ENCODE data around the gene OSBPL6. TPM values are rescaled to one million over a fixed set of nuclear protein-coding genes. Genes with fewer than 3 reads are reported as not detected.

The OSBPL6 gene
- total RNA-seq, 1 experiment from 2014 or later = 2.1 TPM

DNA sequence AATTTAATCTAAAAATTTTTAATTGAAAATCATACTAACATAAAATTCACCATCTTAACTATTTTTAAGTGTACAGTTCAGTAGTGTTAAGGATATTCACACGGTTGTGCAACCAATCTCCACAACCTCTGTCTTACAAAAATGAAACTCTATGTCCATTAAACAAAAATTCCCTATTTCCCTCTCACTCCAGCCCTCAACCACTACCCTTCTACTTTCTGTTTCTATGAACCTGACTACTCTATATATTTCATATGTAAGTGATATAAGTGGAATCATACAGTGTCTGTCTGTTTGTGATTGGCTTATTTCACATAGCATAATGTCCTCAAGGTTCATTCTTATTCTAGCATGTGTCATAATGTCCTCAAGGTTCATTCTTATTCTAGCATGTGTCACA, 34.3 kb upstream of the OSBPL6 start:
- in situ Hi-C loops (cut with HindIII; ENCODE audit: low pct_unique_long_range_greater_than_20kb, low sequenced_read_pairs) = no loop called here
- no peak for ATAC-seq

DNA sequence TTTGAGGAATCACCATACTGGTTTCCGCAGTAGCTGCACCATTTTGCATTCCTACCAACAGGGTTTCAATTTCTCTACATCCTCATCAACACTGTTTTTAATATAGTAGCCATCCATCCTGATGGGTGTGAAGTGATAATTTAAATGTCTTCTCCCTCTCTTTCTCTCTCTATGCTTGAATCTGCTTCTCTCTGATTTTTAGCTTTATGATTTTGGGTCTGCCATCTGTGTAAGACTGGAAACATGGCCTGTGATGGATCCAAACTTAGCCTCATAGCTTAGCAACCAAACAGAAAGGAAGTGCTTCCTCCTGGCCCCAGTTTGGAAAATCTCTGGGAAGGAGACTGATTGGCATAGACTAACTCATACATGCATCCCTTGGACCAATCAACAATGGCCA, 33.7 kb upstream of the OSBPL6 start:
- intact Hi-C loops (cut with micrococcal nuclease; ENCODE audit: unreplicated experiment) = no loop called here

More for the DNA sequence above, 34.3 kb upstream of the OSBPL6 start:
- TF ChIP-seq, protein P1, sequence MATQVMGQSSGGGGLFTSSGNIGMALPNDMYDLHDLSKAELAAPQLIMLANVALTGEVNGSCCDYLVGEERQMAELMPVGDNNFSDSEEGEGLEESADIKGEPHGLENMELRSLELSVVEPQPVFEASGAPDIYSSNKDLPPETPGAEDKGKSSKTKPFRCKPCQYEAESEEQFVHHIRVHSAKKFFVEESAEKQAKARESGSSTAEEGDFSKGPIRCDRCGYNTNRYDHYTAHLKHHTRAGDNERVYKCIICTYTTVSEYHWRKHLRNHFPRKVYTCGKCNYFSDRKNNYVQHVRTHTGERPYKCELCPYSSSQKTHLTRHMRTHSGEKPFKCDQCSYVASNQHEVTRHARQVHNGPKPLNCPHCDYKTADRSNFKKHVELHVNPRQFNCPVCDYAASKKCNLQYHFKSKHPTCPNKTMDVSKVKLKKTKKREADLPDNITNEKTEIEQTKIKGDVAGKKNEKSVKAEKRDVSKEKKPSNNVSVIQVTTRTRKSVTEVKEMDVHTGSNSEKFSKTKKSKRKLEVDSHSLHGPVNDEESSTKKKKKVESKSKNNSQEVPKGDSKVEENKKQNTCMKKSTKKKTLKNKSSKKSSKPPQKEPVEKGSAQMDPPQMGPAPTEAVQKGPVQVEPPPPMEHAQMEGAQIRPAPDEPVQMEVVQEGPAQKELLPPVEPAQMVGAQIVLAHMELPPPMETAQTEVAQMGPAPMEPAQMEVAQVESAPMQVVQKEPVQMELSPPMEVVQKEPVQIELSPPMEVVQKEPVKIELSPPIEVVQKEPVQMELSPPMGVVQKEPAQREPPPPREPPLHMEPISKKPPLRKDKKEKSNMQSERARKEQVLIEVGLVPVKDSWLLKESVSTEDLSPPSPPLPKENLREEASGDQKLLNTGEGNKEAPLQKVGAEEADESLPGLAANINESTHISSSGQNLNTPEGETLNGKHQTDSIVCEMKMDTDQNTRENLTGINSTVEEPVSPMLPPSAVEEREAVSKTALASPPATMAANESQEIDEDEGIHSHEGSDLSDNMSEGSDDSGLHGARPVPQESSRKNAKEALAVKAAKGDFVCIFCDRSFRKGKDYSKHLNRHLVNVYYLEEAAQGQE (IDR thresholded peaks at IDR 0.05; ENCODE audit: insufficient read depth in 1 of 2, low read depth in 2 of 2, low read length in 1 of 2) = no peak
- no peak for TF ChIP-seq POLR2AphosphoS5 (IDR thresholded peaks at IDR 0.05; ENCODE audit: low read depth, low read length)
- no peak for TF ChIP-seq TCF7L2 (IDR thresholded peaks at IDR 0.05; ENCODE audit: low read depth, low read length)
- TF ChIP-seq, protein P2, sequence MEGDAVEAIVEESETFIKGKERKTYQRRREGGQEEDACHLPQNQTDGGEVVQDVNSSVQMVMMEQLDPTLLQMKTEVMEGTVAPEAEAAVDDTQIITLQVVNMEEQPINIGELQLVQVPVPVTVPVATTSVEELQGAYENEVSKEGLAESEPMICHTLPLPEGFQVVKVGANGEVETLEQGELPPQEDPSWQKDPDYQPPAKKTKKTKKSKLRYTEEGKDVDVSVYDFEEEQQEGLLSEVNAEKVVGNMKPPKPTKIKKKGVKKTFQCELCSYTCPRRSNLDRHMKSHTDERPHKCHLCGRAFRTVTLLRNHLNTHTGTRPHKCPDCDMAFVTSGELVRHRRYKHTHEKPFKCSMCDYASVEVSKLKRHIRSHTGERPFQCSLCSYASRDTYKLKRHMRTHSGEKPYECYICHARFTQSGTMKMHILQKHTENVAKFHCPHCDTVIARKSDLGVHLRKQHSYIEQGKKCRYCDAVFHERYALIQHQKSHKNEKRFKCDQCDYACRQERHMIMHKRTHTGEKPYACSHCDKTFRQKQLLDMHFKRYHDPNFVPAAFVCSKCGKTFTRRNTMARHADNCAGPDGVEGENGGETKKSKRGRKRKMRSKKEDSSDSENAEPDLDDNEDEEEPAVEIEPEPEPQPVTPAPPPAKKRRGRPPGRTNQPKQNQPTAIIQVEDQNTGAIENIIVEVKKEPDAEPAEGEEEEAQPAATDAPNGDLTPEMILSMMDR (IDR thresholded peaks at IDR 0.05) = no peak
- TF ChIP-seq SIN3A (IDR thresholded peaks at IDR 0.05; ENCODE audit: borderline replicate concordance, insufficient read depth, low read depth, low read length) = no peak
- H3K36me3 ChIP-seq (ENCODE audit: control insufficient read depth, insufficient read depth, low read length) = no peaks in the 10 kb centered on the region
- no TSS peak for BruUV-seq (replicated peaks)
- ChIA-PET POLR2A (no interaction called here), CTCF (no interaction called here)
- H3K4me1 ChIP-seq (ENCODE audit: control insufficient read depth, insufficient read depth, low read length) = no peaks in the 10 kb centered on the region
- H3K27ac ChIP-seq (ENCODE audit: low read length) = no peak overlapping the region
- DNase-seq (ENCODE audit: low read depth, low spot score) = no peak
- no peak overlapping the region for H3K4me3 ChIP-seq (ENCODE audit: low read depth in 2 of 2, low read length in 2 of 2)
- no peaks in the 10 kb centered on the region for H3K9me3 ChIP-seq (ENCODE audit: control insufficient read depth, insufficient read depth, low read depth, low read length)
- intact Hi-C loops (cut with micrococcal nuclease; ENCODE audit: unreplicated experiment) = no loop called here
- no peaks in the 10 kb centered on the region for H3K27me3 ChIP-seq (ENCODE audit: control insufficient read depth, insufficient read depth, low read length)

More for the DNA sequence above, 33.7 kb upstream of the OSBPL6 start:
- Histone ChIP-seq H3K9me3 (ENCODE audit: control insufficient read depth, insufficient read depth, low read depth, low read length) (no peaks in the 10 kb centered on the region), H3K27me3 (ENCODE audit: control insufficient read depth, insufficient read depth, low read length) (no peaks in the 10 kb centered on the region), H3K4me1 (ENCODE audit: control insufficient read depth, insufficient read depth, low read length) (no peaks in the 10 kb centered on the region), H3K27ac (ENCODE audit: low read length) (no peak overlapping the region), H3K36me3 (ENCODE audit: control insufficient read depth, insufficient read depth, low read length) (no peaks in the 10 kb centered on the region), H3K4me3 (ENCODE audit: low read depth in 2 of 2, low read length in 2 of 2) (no peak overlapping the region)
- no peak for DNase-seq (ENCODE audit: low read depth, low spot score)
- CTCF ChIA-PET = no interaction called here
- POLR2A ChIA-PET = no interaction called here
- TF ChIP-seq SIN3A (IDR thresholded peaks at IDR 0.05; ENCODE audit: borderline replicate concordance, insufficient read depth, low read depth, low read length) = no peak
- no peak for TF ChIP-seq POLR2AphosphoS5 (IDR thresholded peaks at IDR 0.05; ENCODE audit: low read depth, low read length)
- TF ChIP-seq, protein P2 (IDR thresholded peaks at IDR 0.05) = no peak
- TF ChIP-seq, protein P1 (IDR thresholded peaks at IDR 0.05; ENCODE audit: insufficient read depth in 1 of 2, low read depth in 2 of 2, low read length in 1 of 2) = no peak
- no peak for TF ChIP-seq TCF7L2 (IDR thresholded peaks at IDR 0.05; ENCODE audit: low read depth, low read length)
- no peak for ATAC-seq
- in situ Hi-C loops (cut with HindIII; ENCODE audit: low pct_unique_long_range_greater_than_20kb, low sequenced_read_pairs) = no loop called here
- no TSS peak for BruUV-seq (replicated peaks)

Data from Panc1 (cell line).